Activated gamma-delta T cell treated with Interleukin-2 at 50 U/mL for 16 hours (primary cell): Measurements from ENCODE around the gene ZNF784.
A peak's percentile ranks its signal among the peaks of the same experiment; 100 is the strongest.
"Not testable (repeated sequence)": the region's sequence is repeated elsewhere in the genome, so short reads cannot be mapped to it uniquely, and the experiment has no call there.

Experiments used
- DNase-seq: peaks from one replicate; pipeline ENCODE4 v3.0.0-alpha.2; 2020

ZNF784 gene

GRCh38 chr19:55599842-55600661, 24.3 kb downstream of the ZNF784 start, which contains the start of gene ZNF524:
ZNF524 (plus strand) TSS chr19:55600288; CDS start chr19:55602113, 1,825 bp downstream.
- DNase-seq: peak; percentile 76

GRCh38 chr19:55599468-55599841, 24.9 kb downstream of the ZNF784 start, which contains the start of gene FIZ1:
FIZ1 (minus strand) TSS chr19:55599517; CDS start chr19:55597865, 1,652 bp downstream.
- DNase-seq: peak; percentile 95

- DNase-seq: peak; percentile 88
These were observed 25.5 kb downstream of the ZNF784 start for GRCh38 chr19:55598719-55599467.

- DNase-seq: no peak
These were observed 26.3 kb downstream of the ZNF784 start for GRCh38 chr19:55598034-55598433.

GRCh38 chr19:55597501-55597921, 26.9 kb downstream of the ZNF784 start:
- no peak for DNase-seq

GRCh38 chr19:55596304-55596703, 28.1 kb downstream of the ZNF784 start:
- no peak for DNase-seq

GRCh38 chr19:55594996-55595545, 29.3 kb downstream of the ZNF784 start:
- no peak for DNase-seq

GRCh38 chr19:55593096-55593772, 31.1 kb downstream of the ZNF784 start:
- DNase-seq: no peak

- no peak for DNase-seq
These were observed 31.8 kb downstream of the ZNF784 start for GRCh38 chr19:55592391-55593090.

GRCh38 chr19:55591555-55591954, 32.8 kb downstream of the ZNF784 start:
- DNase-seq: no peak

- no peak for DNase-seq
These were observed 33.7 kb downstream of the ZNF784 start for GRCh38 chr19:55590617-55591016.

GRCh38 chr19:55590109-55590508, 34.3 kb downstream of the ZNF784 start:
- DNase-seq: no peak

- no peak for DNase-seq
These were observed 35.6 kb downstream of the ZNF784 start for GRCh38 chr19:55588738-55589137.

GRCh38 chr19:55586976-55587668, 37.2 kb downstream of the ZNF784 start:
- DNase-seq: peak; percentile 90

GRCh38 chr19:55585658-55586339, 38.6 kb downstream of the ZNF784 start:
- DNase-seq: peak; percentile 30

GRCh38 chr19:55584871-55585270, 39.5 kb downstream of the ZNF784 start:
- no peak for DNase-seq

- DNase-seq: not testable (repeated sequence)
These were observed 40.5 kb downstream of the ZNF784 start for GRCh38 chr19:55583897-55584296.

GRCh38 chr19:55582284-55582683, 42.1 kb downstream of the ZNF784 start:
- not testable (repeated sequence) for DNase-seq

- no peak for DNase-seq
These were observed 42.5 kb downstream of the ZNF784 start for GRCh38 chr19:55581823-55582223.

GRCh38 chr19:55581145-55581822, 43.1 kb downstream of the ZNF784 start:
- no peak for DNase-seq
